Right cardiac atrium (tissue), 5 donors: ENCODE data around the gene ZNF490. TPM values are rescaled to one million over a fixed set of nuclear protein-coding genes. Genes with fewer than 3 reads are reported as not detected.

ENCODE experiments used
- ATAC-seq, 2 donors: fragments of 200-7000 bp; cut with Tn5 transposase; one replicate each; pipeline versions ENCODE4 v1.8.0 to v1.9.1; 2020; ENCODE audit warnings: moderate library complexity in 2 of 2, mild to moderate bottlenecking in 1 of 2
- DNase-seq, 3 donors: peaks; one replicate each; pipeline ENCODE4 v3.0.0-alpha.2; 2020
- H3K27ac ChIP-seq: one replicate; pipeline ENCODE4 v1.5.1; 2013; ENCODE audit warnings: mild to moderate bottlenecking, low read length, control low read depth, moderate library complexity
- H3K27me3 ChIP-seq: one replicate; pipeline ENCODE4 v1.6.1; 2013; ENCODE audit not compliant: control insufficient read depth, insufficient read depth
- H3K4me1 ChIP-seq: one replicate; pipeline ENCODE4 v1.6.1; 2013; ENCODE audit warnings: low read length; ENCODE audit not compliant: control insufficient read depth, insufficient read depth
- H3K4me3 ChIP-seq: one replicate; pipeline ENCODE4 v1.5.1; 2013; ENCODE audit warnings: low read length, control low read depth
- H3K9me3 ChIP-seq: one replicate; pipeline ENCODE4 v1.6.1; 2013; ENCODE audit warnings: low read length; ENCODE audit not compliant: control insufficient read depth
- WGBS: extraction: QIAGEN DNeasy Blood & Tissue Kit; methylation state at CpG from one replicate; pipeline ENCODE4 v1.1.7; 2013; 5-methylcytosine and 5-hydroxymethylcytosine counted together
- intact Hi-C, 4 donors: fragments of 100-400 bp; cut with DNase I; formaldehyde crosslinking; loops; one replicate each; pipeline versions ENCODE4 v1.11.0 to v1.14.0; 2022 to 2023
- polyA plus RNA-seq: library from polyadenylated mRNA; stranded (reverse); fragments of 200-250 nt; gene quantifications from one replicate; pipeline ENCODE4 v1.2.3, GENCODE V29; 2013
- total RNA-seq, 4 donors: library from RNA; stranded (reverse); fragmentation: NEBNext Ultra II Directional; extraction: Animal tissue kit (Norgen Biotek cat#: 25700); gene quantifications; one replicate each; pipeline ENCODE4 v1.2.1, GENCODE V29; 2021
- donor health status: healthy with polysubstance abuse.
- donor health status: DM: no; HTN: yes; CAD: no.
- donor health status: DM: no; HTN: no; CAD: no.
- donor health status: DM: no; HTN: yes; CAD: no; lungs with severe emphysema.
- donor health status: DM: yes; HTN: yes; CAD: no.

The ZNF490 gene
- total and polyA plus RNA-seq, 5 donors, result 0.86 to 7.1 (median 5.0) TPM

GRCh38 chr19:12543855-12544254 lies 66.8 kb downstream of the ZNF490 start:
- no peak overlapping the region for H3K4me3 ChIP-seq
- H3K9me3 ChIP-seq, result no peaks in the 10 kb centered on the region
- no peaks in the 10 kb centered on the region for H3K4me1 ChIP-seq
- intact Hi-C loops, result no loop called here
- H3K27me3 ChIP-seq, result no peaks in the 10 kb centered on the region
- peak in 1 of 2 donors; percentile 15 for ATAC-seq
- no peak for DNase-seq
- 90% methylated on average over 1 of the region's 1 CpG for WGBS
- H3K27ac ChIP-seq, result no peak overlapping the region

Other genes starting within 250 kb of the ZNF490 start
- gene ZNF442, start 245.1 kb downstream of the ZNF490 start, total RNA-seq, result 1 to 10 TPM; 2.7 to 3.7 (median 3.2) TPM
- 0.84 TPM for gene ZNF442, start 245.1 kb downstream of the ZNF490 start, polyA plus RNA-seq
- gene ZNF799, start 209.5 kb downstream of the ZNF490 start, total RNA-seq, result 1 to 10 TPM; 2.3 to 3.4 (median 3.0) TPM
- 2.1 TPM for gene ZNF799, start 209.5 kb downstream of the ZNF490 start, polyA plus RNA-seq
- gene ZNF443, start 169.8 kb downstream of the ZNF490 start, total RNA-seq, result 1 to 10 TPM; 2.6 to 2.7 (median 2.6) TPM
- gene ZNF443, start 169.8 kb downstream of the ZNF490 start, polyA plus RNA-seq, result 1.7 TPM
- gene ZNF709, start 126.0 kb downstream of the ZNF490 start, total RNA-seq, result 1 to 10 TPM; 1.3 to 2.6 (median 2.0) TPM
- 1.3 TPM for gene ZNF709, start 126.0 kb downstream of the ZNF490 start, polyA plus RNA-seq
- 10 to 100 TPM; 10.1 to 13.6 (median 12.1) TPM for gene ZNF564, start 59.3 kb downstream of the ZNF490 start, total RNA-seq
- 4.6 TPM for gene ZNF564, start 59.3 kb downstream of the ZNF490 start, polyA plus RNA-seq
- gene ZNF791, start 107 bp upstream of the ZNF490 start, total RNA-seq, result 10 to 100 TPM; 19.8 to 26.7 (median 20.9) TPM
- 6.8 TPM for gene ZNF791, start 107 bp upstream of the ZNF490 start, polyA plus RNA-seq
- 10 to 100 TPM; 32.7 to 52.6 (median 42.1) TPM for gene MAN2B1, start 55.9 kb upstream of the ZNF490 start, total RNA-seq
- 19.8 TPM for gene MAN2B1, start 55.9 kb upstream of the ZNF490 start, polyA plus RNA-seq
- gene WDR83, start 56.0 kb upstream of the ZNF490 start, total RNA-seq, result 10 to 100 TPM in 1 of 4 donors, 1 to 10 TPM in 3; 6.3 to 10.5 (median 8.1) TPM
- gene WDR83, start 56.0 kb upstream of the ZNF490 start, polyA plus RNA-seq, result 10.0 TPM
- gene DHPS, start 71.1 kb upstream of the ZNF490 start, total RNA-seq, result 10 to 100 TPM; 40.8 to 52.0 (median 49.7) TPM
- 49.4 TPM for gene DHPS, start 71.1 kb upstream of the ZNF490 start, polyA plus RNA-seq
- gene GNG14, start 77.2 kb upstream of the ZNF490 start, total RNA-seq, result not detected
- gene GNG14, start 77.2 kb upstream of the ZNF490 start, polyA plus RNA-seq, result not detected
- gene FBXW9, start 85.8 kb upstream of the ZNF490 start, total RNA-seq, result 1 to 10 TPM; 1.2 to 2.0 (median 1.9) TPM
- gene FBXW9, start 85.8 kb upstream of the ZNF490 start, polyA plus RNA-seq, result 2.1 TPM
- gene TNPO2, start 113.1 kb upstream of the ZNF490 start, total RNA-seq, result 10 to 100 TPM; 44.3 to 54.6 (median 45.0) TPM
- 24.8 TPM for gene TNPO2, start 113.1 kb upstream of the ZNF490 start, polyA plus RNA-seq
- 100 to 1,000 TPM; 112 to 135 (median 129) TPM for gene TRIR, start 123.9 kb upstream of the ZNF490 start, total RNA-seq
- gene TRIR, start 123.9 kb upstream of the ZNF490 start, polyA plus RNA-seq, result 219 TPM
- 10 to 100 TPM; 49.7 to 64.7 (median 58.2) TPM for gene GET3, start 126.7 kb upstream of the ZNF490 start, total RNA-seq
- gene GET3, start 126.7 kb upstream of the ZNF490 start, polyA plus RNA-seq, result 87.2 TPM
- gene BEST2, start 141.0 kb upstream of the ZNF490 start, total RNA-seq, result not detected
- gene BEST2, start 141.0 kb upstream of the ZNF490 start, polyA plus RNA-seq, result not detected
- gene HOOK2, start 164.7 kb upstream of the ZNF490 start, total RNA-seq, result 10 to 100 TPM in 2 of 4 donors, 1 to 10 TPM in 2; 9.3 to 22.9 (median 13.4) TPM
- gene HOOK2, start 164.7 kb upstream of the ZNF490 start, polyA plus RNA-seq, result 18.0 TPM
- 100 to 1,000 TPM in 1 of 4 donors, 10 to 100 TPM in 3; 29.9 to 209 (median 51.9) TPM for gene JUNB, start 180.7 kb upstream of the ZNF490 start, total RNA-seq
- 156 TPM for gene JUNB, start 180.7 kb upstream of the ZNF490 start, polyA plus RNA-seq
- gene PRDX2, start 191.0 kb upstream of the ZNF490 start, total RNA-seq, result 100 to 1,000 TPM; 595 to 772 (median 666) TPM
- gene PRDX2, start 191.0 kb upstream of the ZNF490 start, polyA plus RNA-seq, result 834 TPM
- 1 to 10 TPM; 2.2 to 3.6 (median 3.0) TPM for gene THSD8, start 191.3 kb upstream of the ZNF490 start, total RNA-seq
- 2.5 TPM for gene THSD8, start 191.3 kb upstream of the ZNF490 start, polyA plus RNA-seq
- gene RNASEH2A, start 195.8 kb upstream of the ZNF490 start, total RNA-seq, result 1 to 10 TPM; 2.6 to 4.6 (median 3.7) TPM
- gene RNASEH2A, start 195.8 kb upstream of the ZNF490 start, polyA plus RNA-seq, result 3.5 TPM
- not detected for gene RTBDN, start 223.8 kb upstream of the ZNF490 start, total RNA-seq
- gene RTBDN, start 223.8 kb upstream of the ZNF490 start, polyA plus RNA-seq, result not detected
- under 1 TPM in 3 of 4 donors, not detected in 1; 0.31 to 0.59 (median 0.34) TPM for gene MAST1, start 227.7 kb upstream of the ZNF490 start, total RNA-seq
- gene MAST1, start 227.7 kb upstream of the ZNF490 start, polyA plus RNA-seq, result 0.20 TPM